MCF 10A (cell line): ENCODE data around the gene HDAC7. TPM values are rescaled to one million over a fixed set of nuclear protein-coding genes. Genes with fewer than 3 reads are reported as not detected.

ENCODE experiments used
- BruUV-seq: library from RNA; stranded (reverse); fragments of 400-500 nt; replicated peaks from 2 replicates; lab custom pipeline; 2021; lab: Mats Ljungman, UMichigan
- CTCF ChIA-PET: fragments of 300-600 bp; sonication (Branson Sonifier 250); formaldehyde crosslinking; extraction: SDS; loops from one replicate; lab custom pipeline; 2021; ENCODE audit warnings: antibody characterized with exemption, inconsistent platforms; lab: Yijun Ruan, JAX
- POLR2A ChIA-PET: fragments of 300-600, 350-650 bp; sonication (Branson Sonifier 250); formaldehyde crosslinking; extraction: SDS; loops from one replicate; lab custom pipeline; 2020; ENCODE audit warnings: antibody characterized with exemption, inconsistent platforms; lab: Yijun Ruan, JAX
- DNase-seq: peaks from one replicate; pipeline ENCODE4 v3.0.0-alpha.2; 2018; ENCODE audit not compliant: unreplicated experiment
- H3K27ac Mint-ChIP-seq: one replicate; pipeline ENCODE4 v1.8.0; 2022; ENCODE audit warnings: mild to moderate bottlenecking, low read depth, mixed read lengths; ENCODE audit not compliant: unreplicated experiment
- H3K27me3 Mint-ChIP-seq: one replicate; pipeline ENCODE4 v1.8.0; 2022; ENCODE audit warnings: mixed read lengths; ENCODE audit not compliant: insufficient read depth, unreplicated experiment
- H3K36me3 Mint-ChIP-seq: one replicate; pipeline ENCODE4 v1.8.0; 2022; ENCODE audit warnings: mild to moderate bottlenecking, moderate library complexity, mixed read lengths; ENCODE audit not compliant: insufficient read depth, unreplicated experiment
- H3K4me1 Mint-ChIP-seq: one replicate; pipeline ENCODE4 v1.8.0; 2022; ENCODE audit warnings: mixed read lengths; ENCODE audit not compliant: insufficient read depth, unreplicated experiment
- H3K4me3 Mint-ChIP-seq: one replicate; pipeline ENCODE4 v1.8.0; 2022; ENCODE audit warnings: mild to moderate bottlenecking, moderate library complexity, mixed read lengths; ENCODE audit not compliant: unreplicated experiment
- H3K9me3 Mint-ChIP-seq: one replicate; pipeline ENCODE4 v1.8.0; 2022; ENCODE audit warnings: mixed read lengths; ENCODE audit not compliant: unreplicated experiment
- CTCF ChIP-seq: fragments of 200-600 bp; IDR thresholded peaks from one replicate; pipeline ENCODE4 v1.8.0; 2022; ENCODE audit warnings: antibody characterized with exemption, mild to moderate bottlenecking; ENCODE audit not compliant: unreplicated experiment
- intact Hi-C: fragments of 100-400 bp; cut with micrococcal nuclease; formaldehyde crosslinking; loops from 2 replicates; pipeline ENCODE4 v1.14.1; 2022
- total RNA-seq: library from RNA; stranded (reverse); gene quantifications from 2 replicates; pipeline ENCODE4 v1.2.3, GENCODE V29; 2022

The HDAC7 gene
- total RNA-seq, 1 experiment from 2014 or later, result 80.1 TPM

- intact Hi-C loops, result no loop called here
- peaks cover 6% of the 10 kb centered on the region for H3K4me1 Mint-ChIP-seq
- H3K9me3 Mint-ChIP-seq, result no peaks in the 10 kb centered on the region
- H3K27me3 Mint-ChIP-seq, result peaks cover 17% of the 10 kb centered on the region
- H3K4me3 Mint-ChIP-seq, result no peak overlapping the region
- no peaks in the 10 kb centered on the region for H3K36me3 Mint-ChIP-seq
- ChIA-PET CTCF (interaction anchor here (0.6 to 7.8 kb wide), 26 partner anchors 8 to 1276 kb away, joined by 3 to 843 read pairs (median 6); partner anchors contain the start of genes ENDOU, HDAC7, RAPGEF3 and SLC48A1), POLR2A (interaction anchor here (0.6 to 4.9 kb wide), 15 partner anchors 10 to 95 kb away, joined by 3 to 38 read pairs (median 5); partner anchors contain the start of genes HDAC7, RAPGEF3 and SLC48A1)
- peak; percentile 67 for TF ChIP-seq CTCF
- H3K27ac Mint-ChIP-seq, result no peak overlapping the region
- peak; percentile 79 for DNase-seq
- BruUV-seq, result no TSS peak
These were observed 75.6 kb downstream of the HDAC7 start for GRCh38 chr12:47744005-47744651.

GRCh38 chr12:47743311-47743860 lies 76.3 kb downstream of the HDAC7 start:
- POLR2A ChIA-PET, result interaction anchor here (0.9 to 4.9 kb wide), 11 partner anchors 8 to 95 kb away, joined by 3 to 38 read pairs (median 6); partner anchors contain the start of genes HDAC7 and SLC48A1
- H3K27ac Mint-ChIP-seq, result no peak overlapping the region
- no peaks in the 10 kb centered on the region for H3K9me3 Mint-ChIP-seq
- peaks cover 6% of the 10 kb centered on the region for H3K4me1 Mint-ChIP-seq
- intact Hi-C loops, result no loop called here
- no peaks in the 10 kb centered on the region for H3K36me3 Mint-ChIP-seq
- H3K4me3 Mint-ChIP-seq, result no peak overlapping the region
- BruUV-seq, result no TSS peak
- peaks cover 17% of the 10 kb centered on the region for H3K27me3 Mint-ChIP-seq
- DNase-seq, result no peak
- no peak for TF ChIP-seq CTCF
- CTCF ChIA-PET, result interaction anchor here (0.7 to 7.8 kb wide), 38 partner anchors 14 to 711 kb away, joined by 3 to 843 read pairs (median 6); partner anchors contain the start of genes ENDOU, HDAC7, RAPGEF3 and SLC48A1

- Mint-ChIP-seq H3K4me3 (no peak overlapping the region), H3K27me3 (peaks cover 17% of the 10 kb centered on the region), H3K36me3 (no peaks in the 10 kb centered on the region), H3K27ac (no peak overlapping the region), H3K9me3 (no peaks in the 10 kb centered on the region), H3K4me1 (peaks cover 9% of the 10 kb centered on the region)
- intact Hi-C loops, result loop anchor here (1.0 kb wide), 5 partner anchors 17 to 95 kb away; no protein-coding TSS in a partner anchor
- BruUV-seq, result no TSS peak
- DNase-seq, result peak; percentile 64
- POLR2A ChIA-PET, result interaction anchor here (0.6 to 4.9 kb wide), 12 partner anchors 9 to 97 kb away, joined by 3 to 38 read pairs (median 4); partner anchors contain the start of genes RPAP3 and SLC48A1
- CTCF ChIA-PET, result interaction anchor here (0.6 to 7.8 kb wide), 51 partner anchors 14 to 1217 kb away, joined by 3 to 843 read pairs (median 4); partner anchors contain the start of genes ENDOU, HDAC7, RAPGEF3 and SLC48A1
- peak; percentile 99 for TF ChIP-seq CTCF
These were observed 77.4 kb downstream of the HDAC7 start for GRCh38 chr12:47742253-47742825.
